SK-N-SH treated with all-trans-retinoic acid at 6 μM for 48 hours (cell line): ENCODE results near the gene ETV6.

Experiments used
- ARNTL ChIP-seq: fragments of 450-650 bp; formaldehyde crosslinking; IDR thresholded peaks from 2 replicates; pipeline ENCODE4 v1.5.0; 2020; ENCODE audit warnings: low read depth, mild to moderate bottlenecking, moderate library complexity, borderline replicate concordance
- CSDC2 ChIP-seq: fragments of 250-450 bp; sonication (Bioruptor Pico); IDR thresholded peaks from 2 replicates; pipeline ENCODE4 v1.5.0; 2020; ENCODE audit warnings: mild to moderate bottlenecking, moderate library complexity
- CSRNP3 ChIP-seq: fragments of 250-450 bp; sonication (Bioruptor Pico); IDR thresholded peaks from 2 replicates; pipeline ENCODE4 v1.5.1; 2021; ENCODE audit warnings: mild to moderate bottlenecking, moderate library complexity
- ESRRG ChIP-seq: fragments of 250-450 bp; sonication (Bioruptor Pico); IDR thresholded peaks from 2 replicates; pipeline ENCODE4 v1.6.1; 2021; ENCODE audit warnings: mild to moderate bottlenecking
- PATZ1 ChIP-seq: fragments of 250-450 bp; sonication (Bioruptor Pico); IDR thresholded peaks from 2 replicates; pipeline ENCODE4 v1.8.0; 2020; ENCODE audit warnings: mild to moderate bottlenecking, moderate library complexity, borderline replicate concordance
- RARB ChIP-seq: fragments of 250-450 bp; sonication (Bioruptor Pico); IDR thresholded peaks from 2 replicates; pipeline ENCODE4 v1.8.0; 2021; ENCODE audit warnings: mild to moderate bottlenecking, moderate library complexity
- TOX ChIP-seq: fragments of 250-450 bp; sonication (Bioruptor Pico); IDR thresholded peaks from 2 replicates; pipeline ENCODE4 v1.8.0; 2021; ENCODE audit warnings: mild to moderate bottlenecking, moderate library complexity, borderline replicate concordance
- ZC3H10 ChIP-seq: fragments of 250-450 bp; sonication (Bioruptor Pico); IDR thresholded peaks from 2 replicates; pipeline ENCODE4 v1.5.1; 2021; ENCODE audit warnings: mild to moderate bottlenecking, moderate library complexity
- ZNF565 ChIP-seq: fragments of 450-650 bp; formaldehyde crosslinking; conservative IDR thresholded peaks from 2 replicates; pipeline ENCODE4 v1.5.0; 2020; ENCODE audit warnings: low read depth, mild to moderate bottlenecking, moderate library complexity
- ZNF70 ChIP-seq: fragments of 450-650 bp; formaldehyde crosslinking; IDR thresholded peaks from 2 replicates; pipeline ENCODE4 v1.5.0; 2020; ENCODE audit warnings: mild to moderate bottlenecking, moderate library complexity

- TF ChIP-seq PATZ1 (CRISPR knock-in tag): no peak
- no peak for TF ChIP-seq TOX (CRISPR knock-in tag)
- no peak for TF ChIP-seq ZNF565 (CRISPR knock-in tag)
- TF ChIP-seq CSRNP3: no peak
- no peak for TF ChIP-seq RARB
- no peak for TF ChIP-seq ARNTL
- TF ChIP-seq ESRRG: no peak
- no peak for TF ChIP-seq CSDC2
- no peak for TF ChIP-seq ZNF70
- no peak for TF ChIP-seq ZC3H10
These were observed 185.5 kb downstream of the ETV6 start for GRCh38 chr12:11834931-11835330.
